Tibial artery (tissue), 4 donors: ENCODE results near the gene GBE1.
A peak's percentile ranks its signal among the peaks of the same experiment; 100 is the strongest.

Experiments
- DNase-seq, 2 donors: peaks; one replicate each; pipeline ENCODE4 v3.0.0-alpha.2; 2019
- H3K27ac ChIP-seq, 2 donors: fragments of 200-600 bp; sonication (generic) in 1 of 2; 1 replicate in 1 of 2; 2 replicates in 1 of 2; pipeline ENCODE4 v1.5.1; 2018 to 2019; ENCODE audit warnings: mild to moderate bottlenecking in 1 of 2
- H3K27me3 ChIP-seq, 2 donors: fragments of 200-600 bp; sonication (generic) in 1 of 2; one replicate each; pipeline versions ENCODE4 v1.5.1 to v1.6.0; 2016 to 2019
- H3K36me3 ChIP-seq, 3 donors: fragments of 200-600 bp; sonication (generic) in 2 of 3; one replicate each; pipeline ENCODE4 v1.5.1; 2016 to 2019; ENCODE audit warnings: mild to moderate bottlenecking in 2 of 3
- H3K4me1 ChIP-seq, 4 donors: fragments of 200-600 bp; sonication (generic) in 2 of 4; 1 replicate in 3 of 4; 2 replicates in 1 of 4; pipeline ENCODE4 v1.5.1; 2016 to 2019
- H3K4me3 ChIP-seq, 2 donors: fragments of 200-600 bp; sonication (generic) in 1 of 2; 1 replicate in 1 of 2; 2 replicates in 1 of 2; pipeline ENCODE4 v1.5.1; 2018 to 2019; ENCODE audit warnings: mild to moderate bottlenecking in 2 of 2
- H3K9me3 ChIP-seq, 3 donors: fragments of 200-600 bp; sonication (generic) in 1 of 3; one replicate each; pipeline ENCODE4 v1.5.1; 2016 to 2019
- CTCF ChIP-seq, 2 experiments: fragments of 200-600 bp in 1 of 2; fragments of 450-650 bp in 1 of 2; IDR thresholded peaks; one replicate each; pipeline ENCODE4 v1.5.1; 2017 to 2019; ENCODE audit warnings: antibody characterized with exemption in 2 of 2, mild to moderate bottlenecking in 1 of 2, moderate library complexity in 1 of 2
- intact Hi-C: fragments of 100-400 bp; cut with DNase I; formaldehyde crosslinking; loops from one replicate; pipeline ENCODE4 v1.15.0; 2023; ENCODE audit warnings: low total_unique reads

The GBE1 gene

GRCh38 chr3:81579744-81580143 lies 181.7 kb downstream of the GBE1 start:
- Histone ChIP-seq H3K27me3 (no peaks in the 10 kb centered on the region), H3K27ac (no peak overlapping the region), H3K4me3 (no peak overlapping the region), H3K4me1 (peaks cover 0 to 6% (median 0%) of the 10 kb centered on the region in 4 donors), H3K36me3 (peaks cover 14 to 22% (median 17%) of the 10 kb centered on the region in 3 donors), H3K9me3 (no peaks in the 10 kb centered on the region)
- no peak for TF ChIP-seq CTCF (IDR thresholded peaks at IDR 0.05)
- intact Hi-C loops: no loop called here
- no peak for DNase-seq

GRCh38 chr3:81572201-81572756 lies 189.2 kb downstream of the GBE1 start:
- no peak for TF ChIP-seq CTCF (IDR thresholded peaks at IDR 0.05)
- Histone ChIP-seq H3K27ac (no peak overlapping the region), H3K4me1 (no peaks in the 10 kb centered on the region), H3K9me3 (no peaks in the 10 kb centered on the region), H3K4me3 (no peak overlapping the region), H3K27me3 (no peaks in the 10 kb centered on the region), H3K36me3 (peaks cover 2 to 23% (median 7%) of the 10 kb centered on the region in 3 donors)
- DNase-seq: no peak
- intact Hi-C loops: no loop called here

- Histone ChIP-seq H3K9me3 (peaks cover 0 to 5% (median 5%) of the 10 kb centered on the region in 3 donors), H3K36me3 (peaks cover 14 to 25% (median 15%) of the 10 kb centered on the region in 3 donors), H3K4me1 (no peaks in the 10 kb centered on the region), H3K27ac (no peak overlapping the region), H3K27me3 (no peaks in the 10 kb centered on the region), H3K4me3 (no peak overlapping the region)
- intact Hi-C loops: no loop called here
- TF ChIP-seq CTCF (IDR thresholded peaks at IDR 0.05): no peak
- no peak for DNase-seq
These were observed 193.1 kb downstream of the GBE1 start for GRCh38 chr3:81568378-81568777.

GRCh38 chr3:81565041-81565440 lies 196.4 kb downstream of the GBE1 start:
- Histone ChIP-seq H3K36me3 (peaks cover 14 to 32% (median 14%) of the 10 kb centered on the region in 3 donors), H3K4me1 (no peaks in the 10 kb centered on the region), H3K4me3 (no peak overlapping the region), H3K9me3 (peaks cover 0 to 5% (median 5%) of the 10 kb centered on the region in 3 donors), H3K27me3 (no peaks in the 10 kb centered on the region), H3K27ac (no peak overlapping the region)
- no peak for DNase-seq
- intact Hi-C loops: no loop called here
- TF ChIP-seq CTCF (IDR thresholded peaks at IDR 0.05): no peak

GRCh38 chr3:81558106-81558505 lies 203.3 kb downstream of the GBE1 start:
- no peak overlapping the region for H3K27ac ChIP-seq
- no peaks in the 10 kb centered on the region for H3K27me3 ChIP-seq
- H3K4me3 ChIP-seq: no peak overlapping the region
- H3K36me3 ChIP-seq: peaks cover 0 to 4% (median 0%) of the 10 kb centered on the region in 3 donors
- intact Hi-C loops: no loop called here
- DNase-seq: no peak
- TF ChIP-seq CTCF (IDR thresholded peaks at IDR 0.05): no peak
- H3K9me3 ChIP-seq: no peaks in the 10 kb centered on the region
- peaks cover 0 to 26% (median 0%) of the 10 kb centered on the region in 4 donors for H3K4me1 ChIP-seq

- Histone ChIP-seq H3K4me3 (no peak overlapping the region), H3K9me3 (no peaks in the 10 kb centered on the region), H3K27ac (peak overlapping the region; percentile 1 to 18), H3K36me3 (no peaks in the 10 kb centered on the region), H3K4me1 (peaks cover 0 to 43% (median 14%) of the 10 kb centered on the region in 4 donors), H3K27me3 (no peaks in the 10 kb centered on the region)
- intact Hi-C loops: no loop called here
- DNase-seq: no peak
- TF ChIP-seq CTCF (IDR thresholded peaks at IDR 0.05): no peak
These were observed 206.6 kb downstream of the GBE1 start for GRCh38 chr3:81554801-81555200.
